Right ventricle myocardium inferior (tissue), 1 donor: ENCODE data around the gene TMEM238. TPM values are rescaled to one million over a fixed set of nuclear protein-coding genes. Genes with fewer than 3 reads are reported as not detected.
"Not testable (repeated sequence)": the region's sequence is repeated elsewhere in the genome, so short reads cannot be mapped to it uniquely, and the experiment has no call there.

Experiments used
- ATAC-seq: fragments of 200-7000 bp; cut with Tn5 transposase; one replicate; pipeline ENCODE4 v1.9.1; 2020; ENCODE audit warnings: mild to moderate bottlenecking, moderate library complexity
- DNase-seq: peaks from one replicate; pipeline ENCODE4 v3.0.0; 2021; ENCODE audit errors: missing footprints
- intact Hi-C: fragments of 100-400 bp; cut with DNase I; formaldehyde crosslinking; loops from one replicate; pipeline ENCODE4 v1.11.0; 2022
- total RNA-seq: library from RNA; stranded (reverse); fragmentation: NEBNext Ultra II Directional; extraction: Animal tissue kit (Norgen Biotek cat#: 25700); gene quantifications from one replicate; pipeline ENCODE4 v1.2.1, GENCODE V29; 2021
- donor health status: DM: no; HTN: yes; CAD: no; lungs with severe emphysema.

TMEM238 gene
- total RNA-seq, 1 donor from 2014 or later: 0.24 TPM

GRCh38 chr19:55406091-55406825 is 22.2 kb upstream of the TMEM238 start:
- intact Hi-C loops: no loop called here
- ATAC-seq: no peak

DNA sequence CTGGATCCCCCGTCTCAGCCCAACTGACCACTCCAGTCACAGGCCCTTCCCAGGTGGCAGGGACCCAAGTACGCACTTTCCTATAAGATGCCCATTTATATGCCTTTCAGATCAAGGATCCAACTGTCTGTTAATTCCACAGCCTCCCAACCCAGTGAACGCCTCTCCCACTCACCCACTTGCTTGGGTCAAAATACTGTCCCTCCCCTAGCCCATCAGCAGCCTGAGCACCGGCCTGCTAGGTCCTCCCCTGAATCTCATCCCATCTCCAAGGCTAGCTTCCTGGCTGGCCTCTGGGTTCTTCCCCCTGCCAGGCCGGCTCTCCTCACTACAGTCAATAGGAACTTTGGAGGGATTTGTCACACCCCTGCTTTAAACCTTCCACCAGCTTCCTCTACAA is 21.5 kb upstream of the TMEM238 start:
- intact Hi-C loops: no loop called here
- no peak for DNase-seq
- no peak for ATAC-seq

More at GRCh38 chr19:55406091-55406825, 22.2 kb upstream of the TMEM238 start:
- DNase-seq: no peak

GRCh38 chr19:55402509-55402908 is 18.4 kb upstream of the TMEM238 start:
- intact Hi-C loops: no loop called here
- ATAC-seq (no peak), DNase-seq (no peak)

- intact Hi-C loops, DNase-seq, ATAC-seq: not testable (repeated sequence)
These were observed 17.3 kb upstream of the TMEM238 start for GRCh38 chr19:55401390-55401789.

GRCh38 chr19:55400281-55401087 is 16.4 kb upstream of the TMEM238 start:
- no peak for DNase-seq
- intact Hi-C loops: no loop called here
- ATAC-seq: no peak

- intact Hi-C loops: no loop called here
- no peak for DNase-seq
- ATAC-seq: no peak
These were observed 14.3 kb upstream of the TMEM238 start for GRCh38 chr19:55398200-55398925.

- no peak for DNase-seq
- no peak for ATAC-seq
These were observed 9.0 kb upstream of the TMEM238 start for GRCh38 chr19:55392820-55393761.

GRCh38 chr19:55391702-55392615 is 7.9 kb upstream of the TMEM238 start:
- ATAC-seq (no peak), DNase-seq (no peak)
- intact Hi-C loops: no loop called here

More at GRCh38 chr19:55392820-55393761, 9.0 kb upstream of the TMEM238 start:
- intact Hi-C loops: no loop called here

GRCh38 chr19:55391191-55391670 is 7.1 kb upstream of the TMEM238 start:
- ATAC-seq: no peak
- no peak for DNase-seq
- intact Hi-C loops: no loop called here

- no peak for DNase-seq
These were observed 6.4 kb upstream of the TMEM238 start for GRCh38 chr19:55390461-55390880.

DNA sequence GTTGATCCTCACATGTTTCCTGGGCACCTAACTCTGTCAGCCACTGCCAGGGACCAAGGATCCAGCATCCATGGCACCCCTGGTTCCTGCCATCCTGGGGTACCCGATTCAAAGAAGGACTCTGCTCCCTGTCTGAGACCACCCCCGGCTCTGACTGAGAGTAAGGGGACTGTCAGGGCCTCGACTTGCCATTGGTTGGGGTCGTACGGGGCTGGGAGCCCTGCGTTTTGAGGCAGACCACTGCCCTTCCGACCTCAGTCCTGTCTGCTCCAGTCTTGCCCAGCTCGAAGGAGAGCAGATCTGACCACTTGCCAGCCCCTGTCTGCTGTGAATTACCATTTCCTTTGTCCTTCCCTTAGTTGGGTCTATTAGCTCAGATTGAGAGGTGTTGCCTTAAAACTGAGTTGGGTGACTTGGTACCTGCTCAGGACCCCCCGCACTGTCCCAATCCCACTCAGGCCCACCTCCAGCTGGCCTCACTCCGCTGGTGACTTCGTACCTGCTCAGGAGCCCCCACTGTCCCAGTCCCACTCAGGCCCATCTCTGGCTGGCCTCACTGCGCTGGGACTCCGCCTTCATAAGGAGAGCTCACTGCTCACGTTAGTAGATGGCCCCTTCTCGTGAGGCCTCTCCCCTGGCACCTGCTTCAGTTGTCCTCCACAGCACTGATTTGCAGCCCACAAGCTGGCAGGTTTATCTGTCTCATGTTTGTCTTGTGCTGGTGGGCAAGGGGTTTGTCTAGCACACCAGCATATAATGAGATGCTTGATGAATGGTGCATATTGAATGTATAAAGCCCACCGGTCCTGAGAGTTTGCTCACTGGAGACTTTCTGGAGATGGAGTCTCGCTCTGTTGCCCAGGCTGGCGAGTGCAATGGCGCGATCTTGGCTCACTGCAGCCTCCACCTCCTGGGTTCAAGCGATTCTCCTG is 5.6 kb upstream of the TMEM238 start:
- no peak for DNase-seq
- intact Hi-C loops: loop anchor here (10.0 kb wide), 1 partner anchor 215 kb away; the partner anchor contains the start of genes ZNF524 and ZNF865
- ATAC-seq: no peak

More at GRCh38 chr19:55390461-55390880, 6.4 kb upstream of the TMEM238 start:
- intact Hi-C loops: no loop called here
- no peak for ATAC-seq

DNA sequence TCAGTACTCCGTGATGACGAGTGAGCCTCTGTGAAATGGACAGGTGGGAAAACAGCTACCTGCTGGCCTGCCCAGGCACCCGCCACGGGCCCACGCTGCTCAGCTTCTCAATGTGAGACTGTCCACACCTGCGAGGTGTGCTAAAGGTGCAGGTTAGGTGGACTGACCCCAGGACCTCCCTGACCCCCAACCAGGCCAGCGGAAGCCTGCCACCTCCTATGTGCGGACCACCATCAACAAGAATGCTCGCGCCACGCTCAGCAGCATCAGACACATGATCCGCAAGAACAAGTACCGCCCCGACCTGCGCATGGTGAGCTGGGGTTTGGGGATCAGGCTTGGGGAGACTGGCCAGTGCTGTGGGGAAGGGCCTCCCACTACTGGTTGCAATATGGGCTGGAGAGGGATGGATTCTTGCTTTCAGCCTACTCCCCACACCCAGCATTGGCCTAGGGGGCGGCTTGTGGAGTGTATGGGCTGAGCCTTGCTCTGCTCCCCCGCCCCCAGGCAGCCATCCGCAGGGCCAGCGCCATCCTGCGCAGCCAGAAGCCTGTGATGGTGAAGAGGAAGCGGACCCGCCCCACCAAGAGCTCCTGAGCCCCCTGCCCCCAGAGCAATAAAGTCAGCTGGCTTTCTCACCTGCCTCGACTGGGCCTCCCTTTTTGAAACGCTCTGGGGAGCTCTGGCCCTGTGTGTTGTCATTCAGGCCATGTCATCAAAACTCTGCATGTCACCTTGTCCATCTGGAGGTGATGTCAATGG is 3.8 kb upstream of the TMEM238 start:
- ATAC-seq: no peak

GRCh38 chr19:55386493-55386971 is 2.4 kb upstream of the TMEM238 start:
- ATAC-seq (no peak), DNase-seq (no peak)
- intact Hi-C loops: loop anchor here (10.0 kb wide), 1 partner anchor 218 kb away; the partner anchor contains the start of genes ZNF524 and ZNF865

More for the DNA sequence above, 3.8 kb upstream of the TMEM238 start:
- no peak for DNase-seq
- intact Hi-C loops: loop anchor here (10.0 kb wide), 1 partner anchor 217 kb away; the partner anchor contains the start of genes ZNF524 and ZNF865

GRCh38 chr19:55385724-55386492 is 1.8 kb upstream of the TMEM238 start, which contains the start of gene RPL28:
RPL28 (plus strand) TSS chr19:55385932; CDS start chr19:55386358, 426 bp downstream.
- intact Hi-C loops: loop anchor here (1.0 to 10.0 kb wide), 4 partner anchors 47 to 219 kb away; partner anchors contain the start of genes ISOC2, KMT5C, ZNF524 and ZNF865
- peak; percentile 98 for DNase-seq
- ATAC-seq: peak; percentile 92
